BE2C (cell line): ENCODE measurements around the gene FLRT2.

ENCODE experiments used
- DNase-seq: peaks from one replicate; pipeline ENCODE4 v3.0.0-alpha.2; 2020
- H3K27me3 ChIP-seq: fragments of 250-450 bp; sonication (Bioruptor Pico); 2 replicates; pipeline ENCODE4 v1.5.1; 2020; ENCODE audit warnings: mild to moderate bottlenecking
- H3K36me3 ChIP-seq: fragments of 250-450 bp; sonication (Bioruptor Pico); 2 replicates; pipeline ENCODE4 v1.5.1; 2020; ENCODE audit warnings: mild to moderate bottlenecking
- H3K4me1 ChIP-seq: fragments of 250-450 bp; sonication (Bioruptor Pico); 2 replicates; pipeline ENCODE4 v1.5.1; 2020
- H3K4me3 ChIP-seq: 2 replicates; pipeline ENCODE4 v1.5.1; 2011; ENCODE audit warnings: low read depth, low read length
- H3K9me3 ChIP-seq: fragments of 250-450 bp; sonication (Bioruptor Pico); 2 replicates; pipeline ENCODE4 v1.5.1; 2020
- TF ChIP-seq, protein P1 (sequence below): IDR thresholded peaks from 2 replicates; pipeline ENCODE4 v1.5.1; 2012; ENCODE audit warnings: mild to moderate bottlenecking, low read depth, low read length

Gene FLRT2

GRCh38 chr14:85622986-85623685 lies 93.2 kb downstream of the FLRT2 start:
- no peak for DNase-seq
- TF ChIP-seq, protein P1, sequence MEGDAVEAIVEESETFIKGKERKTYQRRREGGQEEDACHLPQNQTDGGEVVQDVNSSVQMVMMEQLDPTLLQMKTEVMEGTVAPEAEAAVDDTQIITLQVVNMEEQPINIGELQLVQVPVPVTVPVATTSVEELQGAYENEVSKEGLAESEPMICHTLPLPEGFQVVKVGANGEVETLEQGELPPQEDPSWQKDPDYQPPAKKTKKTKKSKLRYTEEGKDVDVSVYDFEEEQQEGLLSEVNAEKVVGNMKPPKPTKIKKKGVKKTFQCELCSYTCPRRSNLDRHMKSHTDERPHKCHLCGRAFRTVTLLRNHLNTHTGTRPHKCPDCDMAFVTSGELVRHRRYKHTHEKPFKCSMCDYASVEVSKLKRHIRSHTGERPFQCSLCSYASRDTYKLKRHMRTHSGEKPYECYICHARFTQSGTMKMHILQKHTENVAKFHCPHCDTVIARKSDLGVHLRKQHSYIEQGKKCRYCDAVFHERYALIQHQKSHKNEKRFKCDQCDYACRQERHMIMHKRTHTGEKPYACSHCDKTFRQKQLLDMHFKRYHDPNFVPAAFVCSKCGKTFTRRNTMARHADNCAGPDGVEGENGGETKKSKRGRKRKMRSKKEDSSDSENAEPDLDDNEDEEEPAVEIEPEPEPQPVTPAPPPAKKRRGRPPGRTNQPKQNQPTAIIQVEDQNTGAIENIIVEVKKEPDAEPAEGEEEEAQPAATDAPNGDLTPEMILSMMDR = no peak
- no peak overlapping the region for H3K4me3 ChIP-seq
- H3K27me3 ChIP-seq = no peaks in the 10 kb centered on the region
- no peaks in the 10 kb centered on the region for H3K4me1 ChIP-seq
- H3K36me3 ChIP-seq = no peaks in the 10 kb centered on the region
- no peaks in the 10 kb centered on the region for H3K9me3 ChIP-seq

- Histone ChIP-seq H3K9me3 (no peaks in the 10 kb centered on the region), H3K27me3 (no peaks in the 10 kb centered on the region), H3K4me3 (no peak overlapping the region), H3K4me1 (no peaks in the 10 kb centered on the region), H3K36me3 (no peaks in the 10 kb centered on the region)
- no peak for DNase-seq
- TF ChIP-seq, protein P1 = no peak
Measured at GRCh38 chr14:85625925-85626585, 96.1 kb downstream of the FLRT2 start.

GRCh38 chr14:85634205-85634604 lies 104.3 kb downstream of the FLRT2 start:
- Histone ChIP-seq H3K4me1 (no peaks in the 10 kb centered on the region), H3K9me3 (no peaks in the 10 kb centered on the region), H3K36me3 (no peaks in the 10 kb centered on the region), H3K4me3 (no peak overlapping the region), H3K27me3 (no peaks in the 10 kb centered on the region)
- DNase-seq = no peak
- TF ChIP-seq, protein P1 = no peak

DNA sequence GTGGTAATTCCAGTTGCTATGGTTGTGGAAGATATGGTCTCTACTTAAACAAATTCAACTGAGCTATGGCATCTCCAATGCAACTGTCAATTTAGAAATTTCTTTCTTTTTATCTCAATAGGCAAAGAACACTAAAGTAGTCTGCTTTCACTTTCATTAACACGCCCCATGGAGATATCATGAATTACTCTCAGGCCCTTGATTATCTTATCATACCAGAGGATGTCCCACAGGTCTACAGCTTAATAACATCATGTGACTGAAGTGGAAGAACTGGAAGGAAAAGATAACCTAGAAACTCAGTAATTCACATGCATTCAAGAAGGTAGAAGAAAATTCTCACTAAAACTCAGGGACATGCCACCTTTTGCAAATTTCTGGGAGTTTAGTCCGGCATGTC lies 114.3 kb downstream of the FLRT2 start:
- H3K36me3 ChIP-seq = no peaks in the 10 kb centered on the region
- TF ChIP-seq, protein P1 = no peak

DNA sequence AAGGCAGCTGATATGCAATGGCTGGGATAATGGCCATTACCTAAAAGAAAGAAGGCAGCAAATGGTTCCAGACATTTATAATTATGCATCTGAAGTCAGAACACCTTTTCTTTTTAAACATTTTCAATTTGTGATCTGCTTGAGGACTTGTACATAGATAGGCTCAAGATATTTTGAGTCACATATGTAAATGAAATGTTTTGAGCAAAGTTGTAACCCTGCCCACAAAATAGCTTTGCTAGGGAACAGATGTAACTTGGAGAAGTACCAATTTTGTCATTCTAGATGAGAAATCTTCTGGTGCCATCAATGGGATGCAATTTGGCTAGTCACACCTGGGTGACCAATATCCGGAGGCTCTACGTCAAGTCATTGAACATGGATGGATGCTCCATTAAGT lies 123.1 kb downstream of the FLRT2 start:
- no peak overlapping the region for H3K4me3 ChIP-seq
- TF ChIP-seq, protein P1 = no peak

More for the DNA sequence above, 114.3 kb downstream of the FLRT2 start:
- H3K4me3 ChIP-seq = no peak overlapping the region
- DNase-seq = no peak
- H3K4me1 ChIP-seq = no peaks in the 10 kb centered on the region
- H3K27me3 ChIP-seq = no peaks in the 10 kb centered on the region
- H3K9me3 ChIP-seq = no peaks in the 10 kb centered on the region

More for the DNA sequence above, 123.1 kb downstream of the FLRT2 start:
- Histone ChIP-seq H3K4me1 (no peaks in the 10 kb centered on the region), H3K27me3 (no peaks in the 10 kb centered on the region), H3K36me3 (no peaks in the 10 kb centered on the region), H3K9me3 (no peaks in the 10 kb centered on the region)
- DNase-seq = no peak
